ENCODE results near the gene FKRP. TPM values are rescaled to one million over a fixed set of nuclear protein-coding genes. Genes with fewer than 3 reads are reported as not detected.
A peak's percentile ranks its signal among the peaks of the same experiment; 100 is the strongest.
"Not testable (repeated sequence)": the region's sequence is repeated elsewhere in the genome, so short reads cannot be mapped to it uniquely, and the experiment has no call there.

The FKRP gene
- total RNA-seq, 1 donor from 2014 or later = 25.2 TPM

DNA sequence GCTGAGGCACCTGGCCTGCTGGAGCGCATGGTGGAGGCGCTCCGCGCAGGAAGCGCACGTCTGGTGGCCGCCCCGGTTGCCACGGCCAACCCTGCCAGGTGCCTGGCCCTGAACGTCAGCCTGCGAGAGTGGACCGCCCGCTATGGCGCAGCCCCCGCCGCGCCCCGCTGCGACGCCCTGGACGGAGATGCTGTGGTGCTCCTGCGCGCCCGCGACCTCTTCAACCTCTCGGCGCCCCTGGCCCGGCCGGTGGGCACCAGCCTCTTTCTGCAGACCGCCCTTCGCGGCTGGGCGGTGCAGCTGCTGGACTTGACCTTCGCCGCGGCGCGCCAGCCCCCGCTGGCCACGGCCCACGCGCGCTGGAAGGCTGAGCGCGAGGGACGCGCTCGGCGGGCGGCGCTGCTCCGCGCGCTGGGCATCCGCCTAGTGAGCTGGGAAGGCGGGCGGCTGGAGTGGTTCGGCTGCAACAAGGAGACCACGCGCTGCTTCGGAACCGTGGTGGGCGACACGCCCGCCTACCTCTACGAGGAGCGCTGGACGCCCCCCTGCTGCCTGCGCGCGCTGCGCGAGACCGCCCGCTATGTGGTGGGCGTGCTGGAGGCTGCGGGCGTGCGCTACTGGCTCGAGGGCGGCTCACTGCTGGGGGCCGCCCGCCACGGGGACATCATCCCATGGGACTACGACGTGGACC is 10.1 kb downstream of the FKRP start:
- Mint-ChIP-seq H3K27me3 (ENCODE audit: low read depth) (no peaks in the 10 kb centered on the region), H3K27ac (ENCODE audit: unreplicated experiment) (no peak overlapping the region), H3K4me1 (ENCODE audit: low read depth) (peaks cover 19% of the 10 kb centered on the region), H3K9me3 (ENCODE audit: low read depth) (no peaks in the 10 kb centered on the region), H3K36me3 (ENCODE audit: low read depth) (peaks cover 4% of the 10 kb centered on the region), H3K4me3 (ENCODE audit: unreplicated experiment) (no peak overlapping the region)
- TF ChIP-seq, protein P1, sequence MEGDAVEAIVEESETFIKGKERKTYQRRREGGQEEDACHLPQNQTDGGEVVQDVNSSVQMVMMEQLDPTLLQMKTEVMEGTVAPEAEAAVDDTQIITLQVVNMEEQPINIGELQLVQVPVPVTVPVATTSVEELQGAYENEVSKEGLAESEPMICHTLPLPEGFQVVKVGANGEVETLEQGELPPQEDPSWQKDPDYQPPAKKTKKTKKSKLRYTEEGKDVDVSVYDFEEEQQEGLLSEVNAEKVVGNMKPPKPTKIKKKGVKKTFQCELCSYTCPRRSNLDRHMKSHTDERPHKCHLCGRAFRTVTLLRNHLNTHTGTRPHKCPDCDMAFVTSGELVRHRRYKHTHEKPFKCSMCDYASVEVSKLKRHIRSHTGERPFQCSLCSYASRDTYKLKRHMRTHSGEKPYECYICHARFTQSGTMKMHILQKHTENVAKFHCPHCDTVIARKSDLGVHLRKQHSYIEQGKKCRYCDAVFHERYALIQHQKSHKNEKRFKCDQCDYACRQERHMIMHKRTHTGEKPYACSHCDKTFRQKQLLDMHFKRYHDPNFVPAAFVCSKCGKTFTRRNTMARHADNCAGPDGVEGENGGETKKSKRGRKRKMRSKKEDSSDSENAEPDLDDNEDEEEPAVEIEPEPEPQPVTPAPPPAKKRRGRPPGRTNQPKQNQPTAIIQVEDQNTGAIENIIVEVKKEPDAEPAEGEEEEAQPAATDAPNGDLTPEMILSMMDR (IDR thresholded peaks at IDR 0.05) = no peak
- DNase-seq (ENCODE audit: low spot score) = no peak

DNA sequence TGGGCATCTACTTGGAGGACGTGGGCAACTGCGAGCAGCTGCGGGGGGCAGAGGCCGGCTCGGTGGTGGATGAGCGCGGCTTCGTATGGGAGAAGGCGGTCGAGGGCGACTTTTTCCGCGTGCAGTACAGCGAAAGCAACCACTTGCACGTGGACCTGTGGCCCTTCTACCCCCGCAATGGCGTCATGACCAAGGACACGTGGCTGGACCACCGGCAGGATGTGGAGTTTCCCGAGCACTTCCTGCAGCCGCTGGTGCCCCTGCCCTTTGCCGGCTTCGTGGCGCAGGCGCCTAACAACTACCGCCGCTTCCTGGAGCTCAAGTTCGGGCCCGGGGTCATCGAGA is 10.7 kb downstream of the FKRP start:
- peaks cover 23% of the 10 kb centered on the region for H3K4me1 Mint-ChIP-seq (ENCODE audit: low read depth)
- H3K36me3 Mint-ChIP-seq (ENCODE audit: low read depth) = peaks cover 4% of the 10 kb centered on the region
- DNase-seq (ENCODE audit: low spot score) = no peak
- TF ChIP-seq, protein P1 (IDR thresholded peaks at IDR 0.05) = no peak
- H3K27ac Mint-ChIP-seq (ENCODE audit: unreplicated experiment) = no peak overlapping the region
- no peaks in the 10 kb centered on the region for H3K27me3 Mint-ChIP-seq (ENCODE audit: low read depth)
- H3K4me3 Mint-ChIP-seq (ENCODE audit: unreplicated experiment) = no peak overlapping the region
- H3K9me3 Mint-ChIP-seq (ENCODE audit: low read depth) = no peaks in the 10 kb centered on the region

DNA sequence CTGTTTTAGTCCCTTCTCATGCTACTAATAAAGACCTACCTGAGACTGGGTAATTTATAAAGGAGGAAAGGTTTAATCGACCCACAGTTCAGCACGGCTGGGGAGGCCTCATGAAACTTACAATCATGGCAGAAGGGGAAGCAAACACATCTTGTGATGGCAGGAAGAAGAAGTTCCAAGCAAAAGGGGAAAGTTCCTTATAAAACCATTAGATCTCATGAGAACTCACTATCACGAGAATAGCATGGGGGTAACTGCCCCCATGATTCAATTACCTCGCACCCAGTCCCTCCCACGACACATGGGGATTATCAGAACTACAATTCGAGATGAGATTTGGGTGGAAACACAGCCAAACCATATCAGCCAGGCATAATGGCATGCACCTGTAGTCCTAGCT is 13.3 kb downstream of the FKRP start:
- Mint-ChIP-seq H3K4me1 (ENCODE audit: low read depth) (peaks cover 24% of the 10 kb centered on the region), H3K27me3 (ENCODE audit: low read depth) (no peaks in the 10 kb centered on the region), H3K4me3 (ENCODE audit: unreplicated experiment) (no peak overlapping the region), H3K27ac (ENCODE audit: unreplicated experiment) (peak overlapping the region; percentile 70), H3K36me3 (ENCODE audit: low read depth) (no peaks in the 10 kb centered on the region), H3K9me3 (ENCODE audit: low read depth) (no peaks in the 10 kb centered on the region)
- TF ChIP-seq, protein P1 (IDR thresholded peaks at IDR 0.05) = no peak
- DNase-seq (ENCODE audit: low spot score) = no peak

DNA sequence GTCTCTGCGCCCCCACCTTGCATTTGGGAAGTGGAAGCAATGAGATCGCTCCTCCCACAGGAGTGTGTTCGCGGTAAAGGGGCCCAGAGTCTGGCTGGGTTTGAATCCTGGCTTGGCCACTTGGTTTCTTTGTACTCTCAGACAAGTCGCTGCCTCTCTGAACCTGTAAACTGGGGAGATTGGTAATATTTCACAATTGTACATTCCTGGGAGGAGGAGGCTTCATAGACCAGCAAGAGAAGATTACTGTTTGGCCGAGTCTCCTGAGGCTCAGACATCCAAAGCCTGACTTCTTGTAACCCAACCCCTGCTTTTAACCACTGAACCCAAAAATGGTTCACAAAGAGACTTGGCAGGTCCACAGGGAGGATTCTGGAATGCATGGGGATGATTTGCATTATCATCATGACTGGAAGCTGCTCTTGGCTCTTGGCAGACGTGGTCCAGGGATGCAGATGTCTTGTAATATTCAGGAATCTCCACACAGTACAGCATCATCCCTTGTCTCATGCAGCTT is 14.0 kb downstream of the FKRP start:
- H3K9me3 Mint-ChIP-seq (ENCODE audit: low read depth) = no peaks in the 10 kb centered on the region
- no peak overlapping the region for H3K4me3 Mint-ChIP-seq (ENCODE audit: unreplicated experiment)
- no peaks in the 10 kb centered on the region for H3K27me3 Mint-ChIP-seq (ENCODE audit: low read depth)
- no peak for DNase-seq (ENCODE audit: low spot score)
- peaks cover 23% of the 10 kb centered on the region for H3K4me1 Mint-ChIP-seq (ENCODE audit: low read depth)
- no peaks in the 10 kb centered on the region for H3K36me3 Mint-ChIP-seq (ENCODE audit: low read depth)
- H3K27ac Mint-ChIP-seq (ENCODE audit: unreplicated experiment) = peak overlapping the region; percentile 70
- TF ChIP-seq, protein P1 (IDR thresholded peaks at IDR 0.05) = no peak

- H3K9me3 Mint-ChIP-seq (ENCODE audit: low read depth) = no peaks in the 10 kb centered on the region
- no peak for DNase-seq (ENCODE audit: low spot score)
- peaks cover 20% of the 10 kb centered on the region for H3K4me1 Mint-ChIP-seq (ENCODE audit: low read depth)
- TF ChIP-seq, protein P1 (IDR thresholded peaks at IDR 0.05) = no peak
- H3K27ac Mint-ChIP-seq (ENCODE audit: unreplicated experiment) = peak overlapping the region; percentile 12
- H3K36me3 Mint-ChIP-seq (ENCODE audit: low read depth) = no peaks in the 10 kb centered on the region
- no peaks in the 10 kb centered on the region for H3K27me3 Mint-ChIP-seq (ENCODE audit: low read depth)
- H3K4me3 Mint-ChIP-seq (ENCODE audit: unreplicated experiment) = no peak overlapping the region
These were observed 14.5 kb downstream of the FKRP start for GRCh38 chr19:46760363-46760762.

GRCh38 chr19:46760897-46761296 is 15.0 kb downstream of the FKRP start:
- not testable (repeated sequence) for DNase-seq (ENCODE audit: low spot score); H3K9me3 Mint-ChIP-seq (ENCODE audit: low read depth); H3K4me3 Mint-ChIP-seq (ENCODE audit: unreplicated experiment); H3K27me3 Mint-ChIP-seq (ENCODE audit: low read depth); H3K36me3 Mint-ChIP-seq (ENCODE audit: low read depth)
- Mint-ChIP-seq H3K27ac (ENCODE audit: unreplicated experiment) (peak overlapping the region; percentile 32), H3K4me1 (ENCODE audit: low read depth) (peaks cover 20% of the 10 kb centered on the region)

All from chondrocyte (in vitro differentiated cells).